Cardiac muscle cell (in vitro differentiated cells and primary cell): ENCODE results near the gene FBXO34. TPM values are rescaled to one million over a fixed set of nuclear protein-coding genes. Genes with fewer than 3 reads are reported as not detected.

Experiments used
- DNase-seq, 2 donors: peaks; one replicate each; pipeline versions ENCODE4 v3.0.0 to v3.0.0-alpha.2; 2010 to 2017; ENCODE audit warnings: low read depth in 1 of 2, low spot score in 1 of 2
- H3K27ac ChIP-seq: fragments of 200-600 bp; sonication (generic); 2 replicates; pipeline ENCODE4 v1.5.1; 2016
- H3K27me3 ChIP-seq: fragments of 200-600 bp; sonication (generic); 2 replicates; pipeline ENCODE4 v1.6.0; 2016; ENCODE audit warnings: control low read depth
- H3K36me3 ChIP-seq: fragments of 200-600 bp; sonication (generic); 2 replicates; pipeline ENCODE4 v1.5.1; 2016; ENCODE audit warnings: control low read depth
- H3K4me1 ChIP-seq: fragments of 200-600 bp; sonication (generic); 2 replicates; pipeline ENCODE4 v1.8.1; 2017; ENCODE audit warnings: low read depth, mild to moderate bottlenecking, mixed run types
- H3K4me3 ChIP-seq: fragments of 200-600 bp; sonication (generic); 2 replicates; pipeline ENCODE4 v1.5.1; 2016; ENCODE audit warnings: mild to moderate bottlenecking
- H3K9me3 ChIP-seq: fragments of 200-600 bp; sonication (generic); 2 replicates; pipeline ENCODE4 v1.5.1; 2017; ENCODE audit warnings: low read depth, mild to moderate bottlenecking, control low read depth
- polyA plus RNA-seq: library from polyadenylated mRNA; unstranded; fragments of >200 nt; fragmentation: Nextera tagmentation; extraction: Ambion mirVana; gene quantifications from 2 replicates; pipeline ENCODE4 v1.2.1, GENCODE V29; 2016
- total RNA-seq: library from RNA; depleted of rRNA; stranded (reverse); fragments of >200 nt; gene quantifications from 2 replicates; pipeline ENCODE4 v1.2.3, GENCODE V29; 2016
- TF ChIP-seq, protein P1 (sequence below): IDR thresholded peaks from 2 replicates; pipeline ENCODE4 v1.5.1; 2012; ENCODE audit warnings: low read depth, mild to moderate bottlenecking, low read length

Gene FBXO34
- total and polyA plus RNA-seq, 2 experiments from 2014 or later = 19.2 to 21.1 TPM

DNA sequence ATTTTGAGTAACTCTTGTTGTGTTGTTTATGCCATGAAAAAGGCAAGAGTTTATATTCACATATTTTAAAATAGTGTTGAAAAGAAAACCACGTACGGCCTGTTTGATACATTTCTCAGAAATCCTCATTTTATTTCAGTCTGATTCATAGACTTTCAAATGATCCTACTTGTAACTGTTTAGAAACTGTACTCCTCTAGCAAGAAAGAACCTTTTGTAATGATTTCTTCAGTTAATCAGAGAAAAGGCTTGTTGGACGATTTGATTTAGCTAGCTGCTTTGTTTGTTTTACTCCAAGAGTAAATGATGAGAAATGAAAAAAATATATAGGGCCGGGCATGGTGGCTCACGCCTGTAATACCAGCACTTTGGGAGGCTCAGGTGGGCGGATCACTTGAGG, 17.2 kb downstream of the FBXO34 start:
- no peaks in the 10 kb centered on the region for H3K9me3 ChIP-seq
- peaks cover 9% of the 10 kb centered on the region for H3K4me1 ChIP-seq
- DNase-seq = no peak
- H3K27me3 ChIP-seq = no peaks in the 10 kb centered on the region
- TF ChIP-seq, protein P1, sequence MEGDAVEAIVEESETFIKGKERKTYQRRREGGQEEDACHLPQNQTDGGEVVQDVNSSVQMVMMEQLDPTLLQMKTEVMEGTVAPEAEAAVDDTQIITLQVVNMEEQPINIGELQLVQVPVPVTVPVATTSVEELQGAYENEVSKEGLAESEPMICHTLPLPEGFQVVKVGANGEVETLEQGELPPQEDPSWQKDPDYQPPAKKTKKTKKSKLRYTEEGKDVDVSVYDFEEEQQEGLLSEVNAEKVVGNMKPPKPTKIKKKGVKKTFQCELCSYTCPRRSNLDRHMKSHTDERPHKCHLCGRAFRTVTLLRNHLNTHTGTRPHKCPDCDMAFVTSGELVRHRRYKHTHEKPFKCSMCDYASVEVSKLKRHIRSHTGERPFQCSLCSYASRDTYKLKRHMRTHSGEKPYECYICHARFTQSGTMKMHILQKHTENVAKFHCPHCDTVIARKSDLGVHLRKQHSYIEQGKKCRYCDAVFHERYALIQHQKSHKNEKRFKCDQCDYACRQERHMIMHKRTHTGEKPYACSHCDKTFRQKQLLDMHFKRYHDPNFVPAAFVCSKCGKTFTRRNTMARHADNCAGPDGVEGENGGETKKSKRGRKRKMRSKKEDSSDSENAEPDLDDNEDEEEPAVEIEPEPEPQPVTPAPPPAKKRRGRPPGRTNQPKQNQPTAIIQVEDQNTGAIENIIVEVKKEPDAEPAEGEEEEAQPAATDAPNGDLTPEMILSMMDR = no peak
- no peak overlapping the region for H3K27ac ChIP-seq
- no peak overlapping the region for H3K4me3 ChIP-seq
- no peaks in the 10 kb centered on the region for H3K36me3 ChIP-seq

DNA sequence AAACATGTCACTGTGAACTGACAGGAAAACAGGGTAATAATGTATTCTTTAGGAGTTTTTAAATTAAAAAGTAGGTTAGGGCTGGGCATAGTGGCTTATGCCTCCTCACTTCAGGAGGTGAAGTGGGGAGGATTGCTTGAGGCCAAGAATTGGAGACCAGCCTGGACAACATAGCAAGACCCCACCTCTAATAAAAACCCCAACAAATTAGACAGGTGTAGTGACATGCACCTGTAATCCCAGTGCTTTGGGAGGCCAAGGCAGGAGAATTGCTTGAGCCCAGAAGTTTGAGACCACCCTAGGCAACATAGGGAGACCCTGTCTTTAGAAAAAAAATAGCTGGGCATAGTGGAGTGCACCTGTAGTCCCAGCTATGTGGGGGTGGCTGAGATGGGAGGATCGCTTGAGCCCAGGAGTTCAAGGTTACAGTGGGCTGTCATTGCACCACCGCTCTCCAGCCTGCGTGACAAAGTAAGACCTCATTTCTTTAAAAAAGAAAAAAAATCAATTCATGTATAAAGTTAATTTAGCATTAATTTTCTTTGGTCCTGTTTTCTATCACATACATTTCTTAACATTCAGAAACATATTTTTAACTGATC, 20.4 kb downstream of the FBXO34 start:
- H3K36me3 ChIP-seq = no peaks in the 10 kb centered on the region
- H3K9me3 ChIP-seq = no peaks in the 10 kb centered on the region
- no peaks in the 10 kb centered on the region for H3K27me3 ChIP-seq
- H3K4me1 ChIP-seq = no peaks in the 10 kb centered on the region
- TF ChIP-seq, protein P1 = no peak
- no peak for DNase-seq
- no peak overlapping the region for H3K4me3 ChIP-seq
- no peak overlapping the region for H3K27ac ChIP-seq

DNA sequence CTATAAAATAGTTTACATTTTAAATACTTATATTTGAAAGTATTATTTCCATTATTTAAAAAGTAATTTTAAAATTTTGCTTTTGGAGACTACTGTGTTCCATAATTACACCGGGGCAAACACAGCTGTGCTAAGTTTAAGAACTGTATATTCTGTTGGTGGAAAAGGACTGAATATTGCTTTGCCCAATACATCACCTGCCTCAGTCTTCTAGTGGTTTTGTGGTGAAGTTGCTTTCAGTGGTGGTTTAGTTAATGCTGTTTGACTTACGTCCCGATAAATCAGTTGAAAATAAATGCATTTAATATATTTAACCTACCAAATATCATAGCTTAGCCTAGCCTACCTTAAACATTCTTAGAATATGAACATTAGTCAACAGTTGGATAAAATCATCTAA, 23.4 kb downstream of the FBXO34 start:
- H3K27me3 ChIP-seq = no peaks in the 10 kb centered on the region
- no peaks in the 10 kb centered on the region for H3K36me3 ChIP-seq
- no peak overlapping the region for H3K4me3 ChIP-seq
- peaks cover 4% of the 10 kb centered on the region for H3K4me1 ChIP-seq
- H3K27ac ChIP-seq = no peak overlapping the region
- no peak for DNase-seq
- TF ChIP-seq, protein P1 = no peak
- H3K9me3 ChIP-seq = no peaks in the 10 kb centered on the region

DNA sequence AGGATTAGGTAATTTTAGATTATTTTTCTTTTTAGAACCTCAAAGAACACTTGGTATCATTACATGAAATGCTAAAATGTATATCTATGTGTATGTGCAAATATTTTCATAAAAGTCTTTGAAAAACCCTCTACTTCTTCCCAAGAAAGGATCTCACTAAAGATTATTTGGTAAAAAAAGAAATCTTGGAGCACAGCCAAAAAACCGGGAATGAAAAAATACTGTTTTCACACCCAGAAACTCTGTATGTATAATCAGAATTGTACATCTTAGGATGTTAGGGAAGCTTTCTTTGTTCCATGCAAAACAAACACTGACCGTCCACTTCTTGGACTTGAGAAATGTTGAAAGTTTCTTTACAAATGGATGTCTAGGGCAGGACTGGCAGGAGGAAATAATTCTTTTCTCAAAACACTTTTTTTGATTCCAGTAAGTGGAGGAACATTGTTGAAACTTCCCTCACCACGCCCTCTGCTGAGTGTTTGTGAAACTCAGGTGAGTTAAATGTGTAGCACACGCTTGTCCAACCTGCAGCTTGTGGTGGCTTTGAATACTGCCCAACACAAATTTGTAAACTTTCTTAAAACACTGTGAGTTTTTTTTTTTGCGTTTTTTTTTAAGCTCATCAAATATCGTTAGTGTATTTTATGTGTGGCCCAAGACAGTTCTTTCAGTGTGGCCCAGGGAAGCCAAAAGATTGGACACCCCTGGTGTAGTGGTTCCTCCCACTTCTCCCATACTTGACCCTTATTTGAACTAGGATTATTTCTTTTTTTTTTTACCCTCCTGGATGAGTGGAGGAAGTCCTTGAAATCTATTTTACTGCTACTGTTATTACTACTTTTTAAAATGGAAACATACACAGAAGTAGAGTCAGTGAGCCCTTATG, 26.6 kb downstream of the FBXO34 start:
- H3K36me3 ChIP-seq = no peaks in the 10 kb centered on the region
- no peaks in the 10 kb centered on the region for H3K9me3 ChIP-seq
- TF ChIP-seq, protein P1 = no peak
- no peak for DNase-seq
- H3K4me3 ChIP-seq = no peak overlapping the region
- no peaks in the 10 kb centered on the region for H3K27me3 ChIP-seq
- peaks cover 18% of the 10 kb centered on the region for H3K4me1 ChIP-seq
- no peak overlapping the region for H3K27ac ChIP-seq

DNA sequence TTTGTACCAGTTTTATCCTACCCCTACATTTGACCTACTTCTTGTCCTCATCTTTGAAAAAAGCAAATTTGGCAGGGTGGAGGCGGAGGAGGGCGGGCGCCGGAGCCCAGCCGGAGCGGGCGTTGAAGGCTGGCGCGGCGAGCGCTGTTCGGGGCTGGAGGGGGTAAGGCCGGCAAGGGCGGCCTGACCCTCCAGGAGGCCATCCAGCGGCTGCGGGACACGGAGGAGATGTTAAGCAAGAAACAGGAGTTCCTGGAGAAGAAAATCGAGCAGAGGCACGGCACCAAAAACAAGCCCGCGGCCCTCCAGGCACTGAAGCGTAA, 27.2 kb downstream of the FBXO34 start:
- Histone ChIP-seq H3K27me3 (no peaks in the 10 kb centered on the region), H3K27ac (no peak overlapping the region), H3K4me1 (peaks cover 25% of the 10 kb centered on the region), H3K9me3 (no peaks in the 10 kb centered on the region), H3K4me3 (no peak overlapping the region), H3K36me3 (no peaks in the 10 kb centered on the region)
- TF ChIP-seq, protein P1 = no peak
- DNase-seq = no peak
